Nephron (organoid): ENCODE data around the gene TBCD.
A peak's percentile ranks its signal among the peaks of the same experiment; 100 is the strongest.
"Not testable (repeated sequence)": the region's sequence is repeated elsewhere in the genome, so short reads cannot be mapped to it uniquely, and the experiment has no call there.

Experiments used
- H3K27ac Mint-ChIP-seq, 3 experiments: 2 replicates each; pipeline ENCODE4 v1.8.0; 2020; ENCODE audit warnings: mixed read lengths in 3 of 3, mild to moderate bottlenecking in 2 of 3, moderate library complexity in 1 of 3
- H3K27me3 Mint-ChIP-seq: 2 replicates; pipeline ENCODE4 v1.8.0; 2021; ENCODE audit warnings: low read depth, mild to moderate bottlenecking, moderate library complexity, mixed read lengths
- H3K36me3 Mint-ChIP-seq: 2 replicates; pipeline ENCODE4 v1.8.0; 2020; ENCODE audit warnings: low read depth, mixed read lengths
- H3K4me1 Mint-ChIP-seq: 2 replicates; pipeline ENCODE4 v1.8.0; 2020; ENCODE audit warnings: mixed read lengths
- H3K4me3 Mint-ChIP-seq, 3 experiments: 2 replicates each; pipeline ENCODE4 v1.8.0; 2020; ENCODE audit warnings: mild to moderate bottlenecking in 3 of 3, mixed read lengths in 3 of 3, moderate library complexity in 2 of 3
- H3K9me3 Mint-ChIP-seq: 2 replicates; pipeline ENCODE4 v1.8.0; 2020; ENCODE audit warnings: mixed read lengths
- CTCF ChIP-seq, 3 experiments: fragments of 200-600 bp; sonication (generic); IDR thresholded peaks; one replicate each; pipeline ENCODE4 v1.5.0; 2021; ENCODE audit warnings: antibody characterized with exemption in 3 of 3; ENCODE audit not compliant: unreplicated experiment in 3 of 3

TBCD gene

DNA sequence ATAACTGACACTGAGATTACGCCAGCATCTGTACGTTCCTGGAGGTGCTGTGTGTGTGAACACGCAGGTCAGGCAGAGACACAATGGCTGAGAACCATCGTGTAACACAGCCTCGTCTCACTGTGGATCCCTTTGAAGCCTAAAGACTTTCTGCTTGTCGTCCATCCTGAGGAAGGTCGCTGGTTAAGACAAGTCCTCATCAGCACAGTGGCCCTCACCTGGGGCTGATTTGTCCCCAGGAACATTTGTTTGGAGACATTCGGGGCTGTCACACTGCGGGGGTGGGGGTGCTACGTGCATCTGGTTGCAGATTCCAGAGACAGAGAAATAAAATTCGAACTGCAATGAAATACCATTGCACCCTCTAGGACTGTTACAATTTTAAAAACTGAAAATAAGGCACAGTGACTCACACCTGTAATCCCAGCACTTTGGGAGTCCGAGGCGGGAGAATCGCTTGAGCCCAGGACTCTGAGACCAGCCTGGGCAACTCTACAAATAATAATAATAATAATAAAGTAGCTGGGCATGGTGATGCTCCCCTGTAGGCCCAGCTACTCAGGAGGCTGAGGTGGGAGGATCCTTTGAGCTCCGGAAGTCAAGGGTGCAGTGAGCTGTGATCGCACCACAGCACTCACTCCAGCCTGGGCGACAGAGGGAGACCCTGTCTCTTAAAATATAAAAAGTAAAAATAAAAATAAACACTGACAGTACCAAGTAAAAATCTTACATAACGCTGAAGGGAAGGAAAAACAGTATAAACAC is 215.6 kb downstream of the TBCD start:
- H3K27ac Mint-ChIP-seq = peak overlapping the region in 1 of 3 experiments; percentile 53
- H3K4me3 Mint-ChIP-seq = no peak overlapping the region
- H3K9me3 Mint-ChIP-seq = no peaks in the 10 kb centered on the region
- peaks cover 6% of the 10 kb centered on the region for H3K4me1 Mint-ChIP-seq
- peaks cover 4% of the 10 kb centered on the region for H3K36me3 Mint-ChIP-seq
- H3K27me3 Mint-ChIP-seq = peaks cover 8% of the 10 kb centered on the region
- TF ChIP-seq CTCF (IDR thresholded peaks at IDR 0.05; ENCODE audit: unreplicated experiment in 3 of 3) = no peak

- not testable (repeated sequence) for H3K9me3 Mint-ChIP-seq, H3K36me3 Mint-ChIP-seq, H3K4me3 Mint-ChIP-seq, H3K4me1 Mint-ChIP-seq, H3K27me3 Mint-ChIP-seq
- peak overlapping the region in 1 of 3 experiments; percentile 53 for H3K27ac Mint-ChIP-seq
Observed at GRCh38 chr17:82968033-82968841, 216.4 kb downstream of the TBCD start.

DNA sequence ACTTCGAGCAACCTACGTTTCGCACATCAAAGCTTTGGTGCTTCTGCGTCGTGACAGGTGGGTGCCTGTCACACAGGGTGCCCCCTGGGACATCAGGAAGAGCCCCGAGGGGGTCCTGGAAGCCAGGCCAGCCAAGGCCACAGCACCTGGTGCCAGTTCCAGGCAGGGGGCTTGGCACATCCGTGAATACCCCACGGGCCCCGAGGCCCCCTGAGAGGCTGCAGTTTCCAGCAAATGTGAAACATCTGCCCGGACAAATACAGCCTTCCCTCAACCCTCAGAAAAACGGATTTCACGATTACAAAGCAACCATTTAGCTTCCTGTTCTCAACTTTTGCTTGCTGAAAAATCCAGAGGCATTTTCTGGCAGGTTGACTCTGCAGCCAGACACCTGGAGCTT is 218.2 kb downstream of the TBCD start:
- no peaks in the 10 kb centered on the region for H3K9me3 Mint-ChIP-seq
- H3K27ac Mint-ChIP-seq = no peak overlapping the region
- no peaks in the 10 kb centered on the region for H3K27me3 Mint-ChIP-seq
- H3K36me3 Mint-ChIP-seq = peaks cover 4% of the 10 kb centered on the region
- no peaks in the 10 kb centered on the region for H3K4me1 Mint-ChIP-seq
- no peak overlapping the region for H3K4me3 Mint-ChIP-seq
- no peak for TF ChIP-seq CTCF (IDR thresholded peaks at IDR 0.05; ENCODE audit: unreplicated experiment in 3 of 3)

GRCh38 chr17:82970818-82971590 is 219.1 kb downstream of the TBCD start:
- Mint-ChIP-seq H3K27ac (no peak overlapping the region), H3K9me3 (no peaks in the 10 kb centered on the region), H3K36me3 (peaks cover 4% of the 10 kb centered on the region), H3K27me3 (no peaks in the 10 kb centered on the region), H3K4me3 (no peak overlapping the region), H3K4me1 (no peaks in the 10 kb centered on the region)
- no peak for TF ChIP-seq CTCF (IDR thresholded peaks at IDR 0.05; ENCODE audit: unreplicated experiment in 3 of 3)

DNA sequence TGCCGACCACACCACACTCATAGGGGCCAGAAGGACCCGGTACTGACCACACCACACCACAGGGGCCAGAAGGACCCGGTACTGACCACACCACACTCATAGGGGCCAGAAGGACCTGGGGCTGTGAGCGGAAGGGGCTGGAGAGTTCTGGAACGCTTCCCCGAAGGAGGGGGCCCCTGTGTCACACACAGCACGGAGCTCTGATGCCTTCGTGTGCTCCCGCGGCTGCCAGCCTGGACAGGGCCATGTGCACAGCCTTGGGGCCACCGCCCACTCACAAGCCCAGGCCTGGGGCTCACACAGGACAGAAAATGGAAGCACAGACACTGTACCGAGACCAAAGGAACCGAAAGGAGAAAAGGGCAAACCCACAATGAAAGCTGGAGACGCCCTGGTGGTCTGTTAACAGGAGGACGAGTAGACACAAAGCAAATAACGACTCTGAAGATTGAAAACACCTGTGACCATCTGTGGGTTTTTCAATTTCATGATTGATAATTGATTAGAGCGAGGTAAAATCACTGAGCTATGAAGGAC is 221.0 kb downstream of the TBCD start:
- Mint-ChIP-seq H3K36me3 (no peaks in the 10 kb centered on the region), H3K4me3 (no peak overlapping the region), H3K27me3 (no peaks in the 10 kb centered on the region), H3K9me3 (no peaks in the 10 kb centered on the region), H3K27ac (no peak overlapping the region), H3K4me1 (no peaks in the 10 kb centered on the region)
- TF ChIP-seq CTCF (IDR thresholded peaks at IDR 0.05; ENCODE audit: unreplicated experiment in 3 of 3) = no peak
